Gastrocnemius medialis (tissue), 4 donors: ENCODE measurements around the gene SPSB1.

Experiments
- CTCF ChIP-seq, 5 experiments: fragments of 450-650 bp in 3 of 5; fragments of 200-600 bp in 2 of 5; sonication (generic) in 2 of 5; IDR thresholded peaks in 4 of 5; conservative IDR thresholded peaks in 1 of 5; 1 replicate in 4 of 5; 2 replicates in 1 of 5; pipeline ENCODE4 v1.5.1; 2016 to 2019; ENCODE audit warnings: antibody characterized with exemption in 5 of 5, mild to moderate bottlenecking in 3 of 5, moderate library complexity in 3 of 5
- POLR2A ChIP-seq, 2 donors: fragments of 450-650 bp; IDR thresholded peaks; one replicate each; pipeline ENCODE4 v1.6.1; 2017; ENCODE audit warnings: antibody characterized with exemption in 2 of 2, mild to moderate bottlenecking in 2 of 2, moderate library complexity in 2 of 2

GRCh38 chr1:9250411-9251381 lies 42.0 kb upstream of the SPSB1 start:
- TF ChIP-seq CTCF (IDR thresholded peaks at IDR 0.05 in 4 of 5, conservative IDR thresholded peaks at IDR 0.05 in 1 of 5) (no peak), POLR2A (IDR thresholded peaks at IDR 0.05) (peak in 1 of 2 donors; percentile 32)
